ENCODE measurements around the gene ASCL5.

The ASCL5 gene

DNA sequence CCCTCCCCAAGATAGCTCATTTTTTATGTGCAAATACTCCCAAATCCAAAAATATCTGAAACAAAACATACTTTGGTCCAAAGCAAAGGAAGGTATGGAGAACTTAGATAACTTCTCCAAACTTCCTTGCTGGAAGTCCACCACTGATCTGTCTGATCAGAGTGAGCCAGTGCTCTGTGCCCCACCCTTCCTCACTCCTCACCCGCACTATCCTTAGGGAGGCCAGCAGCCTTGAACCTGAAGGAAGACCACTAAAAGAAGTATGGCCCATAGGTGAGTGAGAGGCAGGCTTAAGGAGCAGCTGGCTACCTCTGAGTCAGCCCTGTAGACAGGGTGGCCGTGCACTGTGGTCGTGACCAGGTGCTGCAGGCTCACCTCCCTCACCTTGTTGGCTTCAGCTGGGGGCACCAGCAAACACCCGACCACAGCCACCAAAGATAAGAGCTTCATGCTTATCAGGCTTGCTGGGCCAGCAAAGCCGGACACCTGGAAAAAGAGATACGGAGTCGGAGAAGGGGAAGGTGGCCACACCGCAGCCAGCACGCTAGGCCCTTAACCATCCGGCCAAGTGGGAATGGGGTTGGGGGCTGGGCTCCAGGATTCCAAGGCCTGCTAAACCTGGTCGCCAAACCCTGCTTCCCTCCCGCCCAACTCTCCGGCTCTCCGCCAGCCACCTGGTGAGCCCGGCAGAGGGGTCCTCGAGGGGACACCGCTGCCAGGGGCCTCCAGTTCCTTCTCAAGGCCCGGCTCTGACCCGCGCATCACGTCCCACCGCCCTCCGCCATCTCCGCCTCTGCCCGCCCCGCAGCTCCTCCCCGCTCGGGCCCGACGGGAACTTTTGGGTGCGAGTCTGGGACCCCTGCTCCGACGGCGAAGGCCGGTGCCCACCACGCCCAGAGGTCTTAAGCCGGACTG, 26.7 kb upstream of the ASCL5 start:
- no peak for DNase-seq (ENCODE audit: low spot score)

GRCh38 chr1:201149400-201149799, 22.4 kb upstream of the ASCL5 start:
- peak; percentile 44 for DNase-seq (ENCODE audit: low spot score)

GRCh38 chr1:201147396-201148015, 20.5 kb upstream of the ASCL5 start:
- no peak for DNase-seq (ENCODE audit: low spot score)

GRCh38 chr1:201146626-201147390, 19.8 kb upstream of the ASCL5 start:
- DNase-seq (ENCODE audit: low spot score): no peak

DNA sequence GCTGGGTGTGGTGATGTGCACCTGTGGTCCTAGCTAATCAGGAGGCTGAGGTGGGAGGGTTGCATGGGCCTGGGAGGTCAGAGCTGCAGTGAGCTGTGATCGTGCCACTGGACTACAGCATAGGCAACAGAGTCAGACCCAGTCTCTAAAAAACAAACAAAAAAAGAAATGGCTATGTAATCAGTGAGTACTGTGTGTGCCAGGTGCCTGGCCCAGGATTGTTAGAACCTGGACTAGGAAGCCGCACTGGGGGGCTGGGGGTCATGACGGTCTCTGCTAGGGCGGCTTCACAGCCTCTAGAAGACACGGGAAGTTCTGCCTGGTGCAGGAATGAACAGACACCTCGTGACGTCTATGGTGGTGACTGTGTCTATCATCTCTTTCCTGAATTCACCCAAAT, 18.8 kb upstream of the ASCL5 start:
- no peak for DNase-seq (ENCODE audit: low spot score)

GRCh38 chr1:201145132-201145531, 18.1 kb upstream of the ASCL5 start:
- no peak for DNase-seq (ENCODE audit: low spot score)

DNA sequence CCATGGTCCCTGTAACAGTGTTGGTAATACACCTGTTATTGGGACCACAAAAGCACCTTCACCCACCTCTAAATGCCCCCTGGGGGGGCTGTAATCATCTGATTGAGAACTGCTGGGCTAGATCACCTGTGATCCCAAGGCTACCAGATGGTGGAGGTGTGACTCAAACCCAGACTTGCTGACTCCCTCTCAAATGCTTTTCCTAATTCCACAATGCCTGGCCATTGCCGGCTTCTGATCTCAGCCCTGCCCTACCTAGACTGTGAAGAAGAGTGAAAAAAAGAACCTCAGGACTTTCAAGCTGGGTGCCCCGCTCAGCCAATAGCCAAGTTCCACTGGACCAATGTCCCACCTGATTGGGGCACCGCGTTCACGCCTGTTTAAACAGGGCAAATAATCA, 17.7 kb upstream of the ASCL5 start:
- no peak for DNase-seq (ENCODE audit: low spot score)

DNA sequence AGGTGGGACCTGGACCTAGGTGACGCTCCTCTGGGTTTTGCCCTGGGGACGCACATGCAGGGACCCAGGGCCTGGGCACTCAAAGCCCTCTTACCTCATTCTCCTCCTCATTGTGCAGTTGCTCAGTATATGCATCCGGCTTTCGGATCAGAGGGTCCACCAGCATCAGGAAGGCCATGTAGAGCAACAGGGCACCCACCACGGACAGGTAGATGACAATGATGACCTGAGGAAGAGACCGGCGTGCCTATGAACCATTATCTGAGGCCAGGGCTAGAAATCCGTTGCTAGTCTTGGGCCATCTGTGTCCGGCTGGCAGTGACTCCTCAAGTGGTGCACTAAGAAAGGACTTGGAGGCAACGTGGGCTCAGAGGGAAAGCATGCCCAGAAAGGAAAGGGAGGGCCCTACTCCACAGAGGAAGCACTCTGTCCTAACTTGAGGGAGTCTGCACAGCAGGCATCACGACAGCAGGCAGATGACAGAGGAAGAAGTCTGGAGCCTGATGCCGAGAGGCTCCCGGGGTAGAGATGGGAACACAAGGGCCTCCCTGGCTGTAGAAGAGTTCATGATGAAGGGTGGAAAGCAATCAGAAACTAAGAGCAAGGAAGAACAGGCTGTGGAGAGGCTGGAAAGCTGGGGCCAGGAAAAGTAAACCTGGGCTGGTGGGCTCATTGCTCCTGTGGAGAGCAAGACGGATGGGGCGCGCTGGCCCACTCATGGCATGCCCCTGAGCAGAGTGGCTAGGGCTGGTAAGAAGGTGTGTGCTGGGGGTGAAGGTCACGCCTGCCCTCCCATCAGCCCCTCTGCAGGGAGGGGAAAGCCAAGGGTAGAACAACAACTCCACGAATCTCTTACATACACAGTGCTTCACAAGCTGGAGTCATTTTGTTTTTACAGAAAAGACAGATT, 17.0 kb upstream of the ASCL5 start:
- DNase-seq (ENCODE audit: low spot score): no peak

GRCh38 chr1:201142849-201143725, 16.1 kb upstream of the ASCL5 start:
- DNase-seq (ENCODE audit: low spot score): no peak

GRCh38 chr1:201142011-201142848, 15.2 kb upstream of the ASCL5 start:
- no peak for DNase-seq (ENCODE audit: low spot score)

GRCh38 chr1:201141418-201141817, 14.4 kb upstream of the ASCL5 start:
- no peak for DNase-seq (ENCODE audit: low spot score)

DNA sequence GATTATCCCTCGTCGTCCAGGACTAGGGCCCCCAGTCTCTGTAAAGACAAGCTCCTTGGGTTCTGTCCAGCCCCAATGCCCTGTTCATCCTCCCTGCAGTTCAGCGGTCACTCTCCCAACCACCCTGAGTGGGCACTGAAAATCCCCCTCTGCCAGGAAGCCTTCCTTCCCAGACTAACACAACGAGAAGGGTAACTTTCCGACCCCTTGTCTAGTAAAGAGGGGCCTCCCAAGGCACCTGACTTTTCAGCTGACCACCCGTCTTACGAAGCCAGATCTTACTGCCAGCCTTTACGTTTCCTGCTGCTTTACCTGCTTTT, 13.9 kb upstream of the ASCL5 start:
- no peak for DNase-seq (ENCODE audit: low spot score)

GRCh38 chr1:201140235-201140940, 13.4 kb upstream of the ASCL5 start:
- DNase-seq (ENCODE audit: low spot score): no peak

DNA sequence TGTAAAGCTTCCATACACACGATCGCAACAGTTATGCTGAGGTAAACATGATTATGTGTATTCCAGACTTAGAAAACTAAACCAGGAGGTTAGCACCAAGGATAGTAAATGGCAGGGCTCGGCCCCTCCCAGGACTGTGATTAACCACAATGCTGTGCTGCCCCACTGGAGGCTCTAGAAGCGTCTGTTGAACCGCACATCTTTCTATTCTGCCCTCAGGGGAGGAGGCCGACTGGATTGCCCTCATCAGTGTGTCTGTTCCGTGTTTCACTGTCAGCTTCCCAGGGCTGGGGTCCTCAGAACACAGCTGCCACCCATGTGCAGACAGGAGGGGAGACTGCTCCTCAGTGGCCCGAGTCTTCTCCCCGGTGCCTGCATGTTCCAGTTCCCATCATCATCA, 12.8 kb upstream of the ASCL5 start:
- no peak for DNase-seq (ENCODE audit: low spot score)

GRCh38 chr1:201139306-201139705, 12.3 kb upstream of the ASCL5 start:
- no peak for DNase-seq (ENCODE audit: low spot score)

DNA sequence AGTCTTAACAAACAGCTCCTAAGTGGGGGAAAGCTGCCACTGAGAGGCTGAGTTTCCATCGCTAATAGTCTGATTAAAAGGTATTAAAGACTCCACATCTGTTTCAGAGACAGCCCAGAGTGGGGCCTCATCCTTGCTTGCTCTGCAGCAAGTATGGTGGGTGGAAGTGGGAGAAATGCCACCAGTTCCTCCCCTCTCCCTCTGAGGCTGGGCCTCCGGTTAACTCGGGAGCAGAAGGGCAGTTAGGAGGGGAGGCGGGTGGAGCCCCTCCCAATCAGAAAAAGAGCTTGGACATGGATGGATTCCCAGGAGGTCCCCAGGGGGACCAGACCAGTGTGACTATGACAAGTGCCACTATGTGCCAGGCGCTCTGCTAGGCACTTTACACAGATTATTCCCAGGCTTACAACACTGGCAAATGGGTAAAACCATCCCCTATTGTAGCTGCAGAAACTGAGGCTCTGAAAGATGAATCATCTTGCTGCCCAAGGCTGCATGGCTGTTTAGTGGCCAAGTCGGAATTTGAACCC, 11.4 kb upstream of the ASCL5 start:
- DNase-seq (ENCODE audit: low spot score): no peak

DNA sequence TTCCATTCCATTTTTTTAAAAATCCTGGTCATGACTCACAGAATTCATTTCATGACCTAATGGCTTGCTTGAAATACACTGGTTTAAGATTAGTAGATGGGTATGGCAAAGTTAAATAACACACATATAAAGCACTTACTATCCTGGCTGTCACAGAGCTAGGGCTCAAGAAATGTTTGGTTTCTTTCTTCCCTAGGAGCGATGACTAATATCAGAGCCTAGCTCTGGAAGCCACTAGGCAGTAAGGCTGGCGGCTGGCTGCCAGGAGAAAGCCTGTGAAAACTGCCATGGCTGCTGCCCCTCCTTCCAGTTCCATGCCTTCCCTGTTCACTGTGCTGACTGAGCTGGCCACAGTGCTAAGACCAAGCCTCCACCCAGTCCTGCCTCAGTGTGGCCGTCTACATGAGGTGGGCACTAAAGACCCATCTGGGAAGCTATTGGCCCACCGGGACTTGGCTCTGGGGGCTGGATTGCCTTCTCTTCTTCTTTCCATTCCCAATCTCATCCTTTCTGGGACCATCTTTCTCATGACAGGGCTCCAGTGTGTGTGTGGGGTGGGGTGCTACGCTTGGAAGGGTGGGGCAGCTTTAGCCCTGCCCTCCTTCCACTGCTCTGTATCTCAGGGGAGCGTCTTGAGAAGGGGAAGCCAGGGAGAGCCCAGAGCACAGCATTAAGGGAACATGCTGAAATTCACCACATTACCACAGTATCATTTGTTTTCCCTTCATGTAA, 10.8 kb upstream of the ASCL5 start:
- DNase-seq (ENCODE audit: low spot score): peak; percentile 89

- no peak for DNase-seq (ENCODE audit: low spot score)
Observed at GRCh38 chr1:201137024-201137392, 10.0 kb upstream of the ASCL5 start.

Data from hepatic stellate cell (primary cell).